DOHH2 (cell line): ENCODE results near the gene SLC29A3.

Source experiments
- CTCF ChIP-seq: fragments of 200-600 bp; sonication (generic); IDR thresholded peaks from one replicate; pipeline ENCODE4 v1.5.1; 2014; ENCODE audit warnings: antibody characterized with exemption, mild to moderate bottlenecking, low read depth, low read length; ENCODE audit not compliant: poor library complexity, severe bottlenecking
- EZH2phosphoT487 ChIP-seq: fragments of 200-600 bp; sonication (generic); IDR thresholded peaks from 2 replicates; pipeline ENCODE4 v1.6.1; 2017; ENCODE audit warnings: borderline replicate concordance, mild to moderate bottlenecking, antibody characterized with exemption, low read length, moderate library complexity, mixed read lengths

DNA sequence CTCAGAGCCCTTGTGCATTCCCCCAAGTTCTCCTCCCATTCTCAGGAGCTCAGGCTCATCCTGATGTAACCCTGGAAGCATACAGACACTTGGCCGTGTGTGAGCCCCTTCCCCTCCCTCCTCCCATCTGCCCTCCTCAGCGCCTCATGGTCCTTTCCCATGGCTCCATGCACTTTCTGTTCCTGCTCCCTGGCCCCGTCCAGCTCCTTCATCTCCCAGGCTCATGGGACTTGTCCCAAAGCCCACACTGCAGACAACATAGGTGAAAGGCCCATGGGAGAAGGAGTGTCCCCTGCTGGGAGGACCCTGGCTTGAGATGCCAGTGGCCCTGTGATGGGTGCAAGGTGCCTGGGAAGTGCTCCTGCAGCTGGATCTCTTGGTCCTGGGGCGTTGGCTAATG is 24.2 kb upstream of the SLC29A3 start:
- no peak for TF ChIP-seq CTCF
- no peak for TF ChIP-seq EZH2phosphoT487
